Brain pericyte (primary cell): ENCODE results near the gene PNCK.
"Not testable (repeated sequence)": the region's sequence is repeated elsewhere in the genome, so short reads cannot be mapped to it uniquely, and the experiment has no call there.

Source experiments
- DNase-seq: peaks from one replicate; pipeline ENCODE4 v3.0.0-alpha.2; 2012; ENCODE audit warnings: low read depth, low spot score

PNCK gene

DNA sequence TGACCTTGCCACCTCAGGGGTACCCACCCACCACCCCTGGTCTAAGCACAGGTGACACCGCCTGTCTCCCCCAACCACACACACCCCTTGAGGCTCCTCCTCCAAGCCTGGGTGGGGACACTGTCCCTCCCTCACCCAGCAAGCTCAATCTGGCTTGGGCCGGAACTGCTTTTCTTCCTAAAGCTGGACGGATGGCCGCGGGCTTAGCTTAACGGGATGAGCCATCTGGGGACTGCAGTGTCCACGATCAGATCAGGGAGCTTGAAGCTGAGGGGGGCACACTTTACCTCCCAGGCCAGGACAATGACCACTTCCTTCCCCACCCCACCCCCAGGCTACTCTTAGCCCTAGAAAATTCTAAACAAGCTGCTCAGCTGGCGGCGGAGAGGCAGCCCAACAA is 13.1 kb upstream of the PNCK start:
- DNase-seq = no peak

- no peak for DNase-seq
Observed at GRCh38 chrX:153685751-153686696, 12.4 kb upstream of the PNCK start.

DNA sequence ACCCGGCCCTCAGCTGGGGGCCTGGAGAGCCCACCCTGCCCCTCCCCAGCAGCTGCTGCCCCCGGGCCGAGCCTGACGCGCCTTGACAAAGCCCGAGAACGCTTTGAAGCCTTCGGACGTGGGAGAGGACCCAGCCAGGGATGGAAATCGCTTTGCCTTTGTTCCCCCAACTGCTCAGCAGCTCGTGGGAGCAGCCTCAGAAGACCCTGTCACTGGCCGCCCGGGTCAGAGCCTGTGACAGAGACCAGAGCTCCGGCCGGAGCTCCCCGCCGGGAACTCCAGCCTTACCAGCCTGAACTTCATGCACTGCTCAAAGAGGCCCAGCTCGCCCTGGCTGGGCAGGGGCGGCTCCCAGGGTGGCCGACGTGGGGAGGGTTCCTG is 11.5 kb upstream of the PNCK start:
- no peak for DNase-seq

DNA sequence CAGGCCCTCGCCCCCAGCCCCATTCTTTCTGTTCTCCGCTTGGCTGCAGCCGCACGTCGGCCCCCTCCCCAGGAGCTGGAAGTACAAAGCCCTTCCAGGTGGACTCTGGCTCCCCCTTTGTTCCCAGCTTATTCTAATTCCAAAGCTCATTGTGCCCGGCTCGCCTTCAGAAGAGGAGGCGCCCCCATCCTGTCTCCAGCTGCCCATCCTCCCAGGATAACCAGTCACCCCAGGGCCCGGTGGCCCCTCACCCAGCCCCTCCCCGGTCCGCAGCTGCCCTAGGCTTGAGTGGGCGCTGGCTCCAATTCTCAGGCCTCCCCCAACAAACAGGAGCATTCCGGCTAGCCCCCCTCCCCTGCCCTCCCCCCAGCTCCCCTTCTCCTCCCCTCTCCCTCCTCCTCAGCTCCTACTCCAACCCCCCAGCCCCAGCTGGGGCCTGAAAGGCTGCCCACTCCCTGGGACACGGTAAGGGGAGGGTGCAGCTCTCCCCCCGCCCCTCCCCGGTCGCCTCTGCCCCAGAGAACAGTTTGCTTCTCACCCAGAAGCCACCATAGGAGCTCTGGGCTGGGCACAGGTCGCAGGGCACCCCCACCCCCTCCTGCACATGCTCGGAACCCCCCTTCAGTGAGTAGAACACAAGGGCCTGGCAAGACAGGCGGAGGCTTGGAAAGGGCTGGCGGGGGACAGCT is 11.0 kb upstream of the PNCK start:
- no peak for DNase-seq

DNA sequence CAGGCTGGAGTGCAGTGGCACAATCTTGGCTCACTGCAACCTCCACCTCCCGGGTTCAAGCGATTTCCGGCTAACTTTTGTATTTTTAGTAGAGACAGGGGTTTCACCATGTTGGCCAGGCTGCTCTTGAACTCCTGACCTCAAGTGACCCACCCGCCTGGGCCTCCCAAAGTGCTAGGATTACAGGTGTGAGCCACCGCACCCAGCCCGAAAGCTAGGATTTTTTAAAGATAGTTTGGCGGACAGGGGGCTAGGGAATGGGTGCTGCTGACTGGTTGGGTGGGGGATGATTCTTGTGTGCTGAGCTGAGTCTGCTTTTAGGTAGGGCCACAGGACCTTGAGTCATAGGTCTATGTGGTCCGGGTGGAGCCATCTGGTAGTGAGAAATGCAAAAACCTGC is 9.9 kb upstream of the PNCK start:
- DNase-seq = not testable (repeated sequence)

GRCh38 chrX:153681175-153681574 is 7.6 kb upstream of the PNCK start:
- DNase-seq = no peak

- DNase-seq = no peak
Observed at GRCh38 chrX:153674219-153674851, 722 bp upstream of the PNCK start.

DNA sequence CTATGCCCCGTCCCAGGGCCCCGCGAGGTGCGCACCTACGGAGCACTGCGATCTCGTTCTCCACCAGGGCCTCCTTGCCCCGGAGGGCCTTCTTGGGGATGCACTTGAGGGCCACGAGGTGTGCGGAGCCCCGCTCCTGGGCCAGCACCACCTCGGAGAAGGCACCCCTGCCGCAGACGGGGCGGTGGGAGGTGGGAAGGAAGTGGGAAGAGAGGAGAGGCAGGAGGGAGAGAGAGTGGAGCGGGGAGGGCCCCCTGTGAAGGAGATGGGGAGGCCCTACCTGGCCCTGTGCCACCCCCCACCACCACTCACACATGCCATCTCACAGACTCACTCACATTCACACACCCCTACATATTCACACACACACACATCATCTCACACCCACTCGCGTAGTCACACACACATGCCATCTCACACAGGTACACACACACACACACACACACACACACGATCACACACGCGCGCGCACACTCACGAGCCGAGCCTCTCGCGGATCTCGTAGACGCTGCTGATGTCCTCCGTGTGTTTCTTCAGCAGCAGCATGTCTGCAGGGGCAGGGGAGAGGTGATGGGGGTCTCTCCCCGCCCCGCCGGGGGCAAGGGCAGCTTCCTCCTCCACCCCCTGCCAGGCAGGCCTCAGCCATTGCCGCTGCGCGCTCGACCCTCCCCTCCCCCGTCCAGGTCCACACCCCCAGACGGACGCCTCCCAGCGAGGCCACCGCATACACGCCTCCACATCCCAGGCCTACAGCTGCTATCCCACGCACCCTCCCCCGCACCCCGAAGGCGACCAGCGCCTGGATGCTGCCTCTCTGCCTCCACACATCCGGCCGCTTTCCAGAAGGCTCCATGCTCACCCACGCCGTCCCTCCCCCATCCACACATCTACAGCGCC is 834 bp downstream of the PNCK start:
- DNase-seq = no peak

DNA sequence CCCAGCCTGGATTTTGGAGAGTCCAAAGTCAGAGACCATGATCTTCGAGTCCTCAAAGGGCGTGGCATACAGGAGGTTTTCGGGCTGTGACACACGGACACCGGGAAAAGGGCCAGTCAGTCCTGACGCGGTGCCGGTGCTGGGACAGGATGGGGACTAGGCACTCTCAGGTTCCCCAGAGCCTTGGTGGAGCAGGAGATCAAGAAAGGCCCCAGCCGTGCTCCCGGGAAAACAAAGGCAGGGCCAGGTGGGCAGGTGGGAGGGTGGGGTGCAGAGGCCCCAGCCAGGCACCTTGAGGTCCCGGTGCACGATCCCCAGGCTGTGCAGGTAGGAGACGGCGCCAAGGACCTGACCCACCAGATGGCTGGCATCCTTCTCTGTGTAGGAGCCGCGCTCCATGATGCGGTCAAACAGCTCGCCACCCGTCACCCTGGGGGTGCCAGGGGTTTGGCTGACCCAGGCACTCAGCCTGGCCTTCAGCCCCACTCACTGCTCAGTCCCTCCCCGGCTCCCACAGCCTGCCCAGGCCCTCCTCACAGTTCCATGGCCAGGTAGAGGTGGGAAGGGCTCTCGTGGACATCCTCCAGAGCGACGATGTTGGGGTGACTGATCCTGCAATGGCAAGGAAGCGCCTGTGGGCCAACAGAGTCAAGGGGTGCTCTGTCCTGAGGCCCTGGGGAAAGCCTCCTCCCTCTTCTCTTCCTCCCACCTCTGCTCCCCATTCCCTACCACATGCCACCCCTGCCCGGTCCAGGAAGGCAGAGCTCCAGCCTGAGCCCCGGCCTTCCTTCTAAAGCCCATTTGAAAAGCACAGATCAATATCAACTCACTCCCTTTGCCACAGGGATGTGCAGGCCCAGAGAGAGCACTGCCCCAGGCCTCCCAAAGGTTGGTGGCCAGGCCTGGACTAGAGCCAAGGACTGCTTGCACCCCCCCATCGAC is 1.8 kb downstream of the PNCK start:
- no peak for DNase-seq

GRCh38 chrX:153670748-153671588 is 2.6 kb downstream of the PNCK start:
- no peak for DNase-seq

DNA sequence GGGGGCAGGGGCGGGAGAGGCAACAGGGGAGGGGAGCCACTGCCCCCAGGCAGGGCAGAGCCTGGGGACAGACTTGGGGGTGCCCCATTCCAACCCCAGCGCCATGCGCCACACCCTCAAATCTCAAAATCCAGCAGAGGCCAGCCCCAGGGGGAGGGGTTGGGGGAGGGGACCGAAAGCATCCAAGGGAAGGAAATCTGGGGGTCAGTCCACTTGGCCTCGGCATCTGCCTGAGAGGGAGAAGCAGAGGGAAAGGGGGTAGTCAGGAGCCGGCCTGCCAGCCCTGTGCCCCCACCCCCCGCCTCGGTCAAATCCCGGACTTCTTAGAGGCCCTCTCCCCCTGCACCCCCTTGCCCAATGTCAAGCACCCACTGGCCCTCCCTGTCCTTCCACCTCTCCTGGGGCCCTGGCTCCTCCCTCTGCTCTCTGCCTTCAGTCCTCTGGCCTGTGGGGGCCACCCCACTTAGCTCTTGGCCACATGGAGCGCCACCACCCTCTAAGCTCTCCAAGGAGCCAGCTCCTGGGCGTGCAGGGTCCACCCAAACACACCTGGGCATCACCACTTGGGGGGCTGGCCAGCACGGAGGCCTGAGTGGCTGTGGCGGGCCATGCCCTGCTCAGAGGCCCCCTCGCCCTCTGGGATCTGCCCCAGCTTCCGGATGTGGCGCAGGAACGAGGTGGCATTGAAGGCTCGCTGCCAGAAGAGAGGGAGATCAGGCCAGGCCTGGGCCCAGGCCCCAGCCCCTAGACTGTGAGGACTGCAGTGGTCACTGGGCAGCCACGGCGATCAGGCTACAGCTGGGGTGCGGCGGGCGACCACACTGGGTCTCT is 3.5 kb downstream of the PNCK start:
- DNase-seq = no peak

- DNase-seq = no peak
Observed at GRCh38 chrX:153669174-153669890, 4.3 kb downstream of the PNCK start.

DNA sequence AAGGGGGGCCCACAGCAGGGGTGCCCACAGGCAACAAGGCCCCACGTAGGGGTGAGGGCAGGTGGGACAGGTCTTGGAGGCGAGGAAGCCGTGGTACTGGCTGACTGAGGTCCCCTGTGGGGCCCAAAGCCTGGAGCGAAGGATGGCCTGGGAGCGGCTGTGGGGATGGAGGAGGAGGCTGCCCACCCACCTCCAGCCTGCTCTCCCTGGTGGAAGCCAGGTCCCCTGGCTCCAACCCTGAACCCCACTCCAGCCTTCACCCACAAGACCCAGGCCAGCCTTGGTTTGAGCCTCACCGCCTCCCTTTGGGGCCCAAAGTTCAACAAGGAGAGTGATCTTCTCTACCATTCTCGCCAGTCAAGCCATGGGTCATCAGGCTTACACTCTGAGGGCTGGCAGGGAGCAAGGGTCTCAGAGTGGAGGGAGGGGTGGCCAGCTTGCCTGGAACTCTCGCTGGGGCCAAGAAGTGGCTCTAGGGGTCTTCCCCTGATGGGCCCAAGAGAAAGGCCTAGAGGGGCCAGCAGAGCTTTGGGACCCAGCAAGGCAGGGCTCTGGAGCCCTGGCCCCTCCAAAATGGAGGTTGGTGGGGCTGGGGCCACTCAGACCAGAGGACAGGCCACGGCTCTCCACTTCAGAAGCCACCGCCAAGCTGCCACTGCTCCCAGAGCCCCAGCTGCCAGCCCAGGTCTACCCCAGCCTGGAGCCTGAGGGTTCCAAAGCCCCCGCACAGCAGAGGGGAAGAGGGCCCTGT is 5.0 kb downstream of the PNCK start:
- no peak for DNase-seq

GRCh38 chrX:153667956-153668396 is 5.6 kb downstream of the PNCK start:
- peak; percentile 21 for DNase-seq

GRCh38 chrX:153667281-153667955 is 6.2 kb downstream of the PNCK start:
- no peak for DNase-seq

DNA sequence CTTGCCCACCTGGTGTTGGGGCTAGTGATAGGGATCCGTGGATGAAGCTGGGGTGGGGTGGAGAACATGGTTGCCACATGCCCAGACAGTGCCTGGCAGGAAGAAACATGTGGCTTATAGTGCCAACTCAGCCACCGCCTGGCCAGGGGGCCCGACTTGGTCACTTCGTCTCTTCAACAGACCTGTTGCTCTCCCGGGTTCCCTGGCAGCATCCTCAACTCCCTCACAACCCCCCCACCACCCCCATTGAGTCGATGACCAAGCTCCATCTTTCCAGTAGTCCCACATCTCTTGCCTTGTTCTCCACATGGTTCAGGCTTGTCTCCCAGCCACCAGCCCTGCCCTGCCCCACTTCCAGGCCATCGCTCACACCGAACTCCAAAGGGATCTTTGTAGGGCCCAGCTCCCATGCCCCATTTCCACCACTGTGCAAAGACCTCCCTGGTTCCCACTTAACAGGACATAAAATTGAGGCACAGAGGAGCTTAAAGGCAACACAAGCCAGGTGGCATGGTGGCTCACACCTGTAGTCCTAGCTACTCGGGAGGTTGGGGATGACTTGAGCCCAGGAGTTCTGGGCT is 7.8 kb downstream of the PNCK start:
- no peak for DNase-seq
